ENCODE measurements around the gene TMEM150A.
"Not testable (repeated sequence)": the region's sequence is repeated elsewhere in the genome, so short reads cannot be mapped to it uniquely, and the experiment has no call there.

Gene TMEM150A

DNA sequence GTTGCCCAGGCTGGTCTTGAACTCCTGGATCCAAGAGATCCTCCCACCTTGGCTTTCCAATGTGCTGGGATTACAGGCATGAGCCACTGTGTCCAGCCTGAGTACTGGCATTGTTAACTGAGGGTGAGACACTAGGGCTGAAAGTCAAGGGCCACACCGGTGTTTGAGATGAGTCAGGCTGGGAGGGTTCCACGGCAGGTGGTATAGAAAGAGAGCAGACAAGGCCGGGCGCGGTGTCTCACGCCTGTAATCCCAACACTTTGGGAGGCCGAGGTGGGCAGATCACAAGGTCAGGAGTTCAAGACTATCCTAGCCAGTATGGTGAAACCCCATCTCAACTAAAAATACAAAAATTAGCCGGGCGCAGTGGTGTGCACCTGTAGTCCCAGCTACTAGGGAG, 10.2 kb downstream of the TMEM150A start:
- not testable (repeated sequence) for DNase-seq

GRCh38 chr2:85591563-85591962, 10.9 kb downstream of the TMEM150A start:
- DNase-seq, result no peak

DNA sequence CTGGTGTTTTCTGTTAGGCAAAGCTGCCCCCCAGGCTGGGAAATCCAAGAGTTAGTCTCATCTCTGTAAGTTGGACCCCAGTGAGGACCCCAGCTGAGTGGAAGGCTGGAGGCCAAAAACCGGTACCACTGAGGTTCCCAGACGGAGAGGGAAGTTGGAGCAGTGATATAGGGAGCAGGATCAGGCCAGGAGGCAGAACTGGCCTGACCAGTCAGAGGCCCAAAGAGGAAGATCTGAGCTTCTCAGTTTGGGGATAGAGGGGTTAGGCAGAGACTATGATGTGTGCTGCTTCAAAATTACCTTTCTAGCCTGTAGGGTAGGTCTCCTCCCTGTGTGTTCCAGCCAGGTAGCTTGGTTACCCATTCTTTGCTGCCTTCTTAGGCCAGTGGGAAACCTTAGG, 11.5 kb downstream of the TMEM150A start:
- no peak for DNase-seq

DNA sequence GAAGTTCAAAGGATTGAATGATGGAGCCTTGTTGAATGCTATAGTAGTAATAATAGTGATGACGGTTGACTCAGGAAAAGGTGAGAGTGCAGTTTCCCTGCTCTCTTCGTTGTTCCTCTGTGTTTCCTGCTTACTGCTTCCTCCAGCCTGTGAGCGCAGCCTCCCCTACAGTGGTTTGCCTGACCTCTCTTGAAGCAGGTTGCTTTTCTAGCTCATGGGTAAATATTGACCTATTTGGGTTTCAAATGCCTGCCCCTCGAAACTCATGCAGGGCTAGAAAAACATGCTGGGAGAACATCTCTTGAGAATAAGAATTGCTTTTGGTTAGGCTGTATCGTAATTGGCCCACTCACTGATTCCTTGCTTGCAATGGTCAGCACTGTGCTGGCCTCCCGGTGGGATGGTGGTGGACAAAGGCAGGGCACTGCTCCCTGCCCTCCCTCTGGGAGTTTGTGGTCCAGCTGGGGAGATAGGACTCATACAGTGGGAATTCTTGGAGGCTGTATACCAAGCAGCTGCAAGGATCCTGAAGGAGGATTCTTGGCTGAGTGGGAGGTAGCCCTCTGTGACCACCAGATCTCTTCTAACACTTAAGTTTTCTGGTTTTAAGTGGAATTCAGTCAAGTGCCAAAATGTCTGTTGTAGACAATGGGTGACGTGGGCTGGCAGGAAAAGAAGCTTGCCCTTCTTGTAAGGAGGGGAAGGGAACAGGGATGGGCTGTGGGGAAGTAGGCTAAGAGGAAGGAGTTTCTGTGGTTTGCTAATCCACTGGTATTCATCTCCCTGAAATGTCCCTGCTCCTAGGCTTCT, 12.3 kb downstream of the TMEM150A start:
- peak; percentile 56 for DNase-seq

GRCh38 chr2:85589181-85589580, 13.3 kb downstream of the TMEM150A start:
- DNase-seq, result no peak

DNA sequence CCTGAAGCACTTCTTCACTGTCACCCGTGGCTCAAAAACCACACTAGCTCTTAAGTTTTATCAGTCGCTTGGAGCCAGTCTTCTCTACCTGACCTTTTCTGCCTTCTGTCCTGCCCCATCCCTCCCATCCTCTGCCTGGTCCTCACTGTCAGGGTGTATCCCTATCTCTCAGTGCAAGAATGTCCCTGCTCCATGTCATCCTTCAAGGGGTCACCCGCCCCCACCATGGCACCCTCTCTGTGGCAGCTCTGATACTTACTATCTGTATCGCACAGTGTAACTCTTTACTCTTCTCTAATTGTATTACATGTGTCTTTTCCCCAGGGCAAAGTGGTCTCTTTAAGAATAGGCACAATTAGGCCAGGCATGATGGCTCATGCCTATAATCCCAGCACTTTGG, 13.9 kb downstream of the TMEM150A start:
- no peak for DNase-seq

- DNase-seq, result no peak
Observed at GRCh38 chr2:85588236-85588635, 14.3 kb downstream of the TMEM150A start.

DNA sequence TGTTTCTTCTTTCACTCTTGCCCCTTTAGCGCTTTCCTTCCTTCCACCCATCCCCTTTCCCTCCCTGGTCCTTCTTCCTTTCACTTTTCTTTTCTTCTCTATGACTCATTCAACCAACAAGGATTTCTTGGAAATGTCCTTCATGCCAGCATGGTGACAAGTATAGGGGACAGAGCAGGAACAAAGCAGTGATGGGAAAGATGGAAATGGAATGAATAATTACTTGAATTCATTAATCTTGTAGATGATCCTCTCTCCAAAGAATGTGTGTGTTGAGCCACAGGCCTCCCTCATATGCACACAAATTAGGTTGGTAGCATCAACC, 16.8 kb downstream of the TMEM150A start:
- no peak for DNase-seq

- DNase-seq, result no peak
Observed at GRCh38 chr2:85584857-85585780, 17.4 kb downstream of the TMEM150A start.

- no peak for DNase-seq
Observed at GRCh38 chr2:85584354-85584856, 18.1 kb downstream of the TMEM150A start, which contains the start of gene VAMP5. Gene VAMP5 (plus strand): TSS chr2:85584431. CDS start chr2:85584491, 60 bp downstream.

GRCh38 chr2:85583667-85584353, 18.7 kb downstream of the TMEM150A start:
- DNase-seq, result no peak

DNA sequence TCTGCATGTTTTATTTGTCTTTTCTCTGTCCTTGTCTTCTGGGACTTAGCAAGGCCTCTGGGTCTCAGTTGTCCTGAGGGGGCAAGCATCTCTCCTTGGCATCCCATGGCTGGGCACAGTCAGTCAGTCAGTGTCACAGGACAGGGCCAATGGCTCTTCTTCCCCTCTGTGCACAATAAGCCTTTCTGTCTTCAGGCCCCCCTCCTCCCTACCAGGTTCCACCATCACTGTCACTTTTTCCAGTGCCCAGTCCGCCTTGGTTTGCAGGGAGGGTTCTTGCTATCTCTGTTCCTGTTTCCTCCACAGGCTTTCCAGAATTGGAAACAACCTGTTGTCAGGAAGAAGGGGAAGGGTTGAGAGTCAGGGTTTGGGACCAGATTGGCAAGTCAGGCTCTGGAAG, 20.0 kb downstream of the TMEM150A start:
- DNase-seq, result no peak

DNA sequence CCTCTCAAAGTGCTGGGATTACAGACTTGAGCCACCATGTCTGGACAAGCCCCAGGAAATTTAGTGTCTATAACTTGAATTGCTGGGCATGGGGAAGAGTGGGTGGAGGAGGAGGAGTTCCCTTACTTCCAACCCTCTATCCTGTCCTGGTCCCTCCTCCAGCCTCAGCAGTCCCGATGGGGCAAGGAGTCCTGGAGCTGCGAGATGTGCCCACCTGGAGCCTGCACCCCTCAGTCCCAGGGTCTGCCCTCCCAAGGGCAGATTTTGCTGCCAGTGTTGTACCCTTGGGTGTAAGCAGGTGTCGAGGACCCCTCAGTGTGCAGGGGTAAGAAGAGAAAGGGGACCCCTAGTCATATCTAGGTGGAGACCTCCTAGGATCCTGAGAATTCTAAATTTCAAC, 22.3 kb downstream of the TMEM150A start:
- DNase-seq, result no peak

- no peak for DNase-seq
Observed at GRCh38 chr2:85579266-85579935, 23.1 kb downstream of the TMEM150A start.

DNA sequence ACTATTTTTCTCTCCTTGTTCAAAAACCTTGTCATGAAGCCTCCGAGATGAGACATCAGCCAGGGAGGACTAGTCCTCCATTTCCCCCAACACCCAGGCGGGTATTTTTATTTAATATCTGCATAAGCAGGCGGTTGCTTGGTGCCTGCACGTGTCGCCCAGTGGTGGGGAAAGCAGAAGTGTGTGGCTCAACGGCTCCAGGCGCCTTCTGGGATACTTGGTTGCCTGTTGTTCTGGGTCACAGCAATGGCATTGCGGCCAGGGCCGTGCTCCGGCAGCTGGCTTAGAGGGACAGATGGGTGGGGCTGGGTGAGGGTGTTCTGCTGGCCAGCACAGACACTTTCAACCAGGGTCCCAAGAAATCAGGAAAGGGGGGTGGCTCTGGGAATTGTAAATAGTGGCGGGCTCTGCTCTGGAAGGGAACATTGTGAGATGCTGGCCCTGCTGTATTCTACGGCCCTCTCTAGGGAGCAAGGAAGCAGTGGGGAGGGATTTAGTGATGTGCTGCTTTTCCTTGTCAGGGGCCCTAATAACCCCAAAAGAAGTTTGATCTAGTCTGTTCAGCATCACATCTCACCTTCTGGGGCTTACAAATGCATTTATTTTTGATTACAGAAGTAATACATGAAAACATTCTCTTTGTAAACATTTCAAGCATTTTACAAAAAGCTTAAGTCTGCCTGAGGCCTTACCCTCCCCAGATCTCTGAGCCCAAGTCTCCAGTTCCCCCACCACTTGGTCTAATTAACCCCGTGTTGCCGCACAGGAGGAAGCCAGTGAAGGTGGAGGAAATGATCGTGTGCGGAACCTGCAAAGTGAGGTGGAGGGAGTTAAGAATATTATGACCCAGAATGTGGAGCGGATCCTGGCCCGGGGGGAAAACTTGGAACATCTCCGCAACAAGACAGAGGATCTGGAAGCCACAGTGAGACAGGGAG, 24.0 kb downstream of the TMEM150A start:
- DNase-seq, result peak; percentile 64

GRCh38 chr2:85577386-85578242, 24.9 kb downstream of the TMEM150A start, which contains the start of gene VAMP8:
Gene VAMP8 (plus strand): TSS chr2:85577586. CDS start chr2:85577647, 61 bp downstream.
- DNase-seq, result peak; percentile 59

DNA sequence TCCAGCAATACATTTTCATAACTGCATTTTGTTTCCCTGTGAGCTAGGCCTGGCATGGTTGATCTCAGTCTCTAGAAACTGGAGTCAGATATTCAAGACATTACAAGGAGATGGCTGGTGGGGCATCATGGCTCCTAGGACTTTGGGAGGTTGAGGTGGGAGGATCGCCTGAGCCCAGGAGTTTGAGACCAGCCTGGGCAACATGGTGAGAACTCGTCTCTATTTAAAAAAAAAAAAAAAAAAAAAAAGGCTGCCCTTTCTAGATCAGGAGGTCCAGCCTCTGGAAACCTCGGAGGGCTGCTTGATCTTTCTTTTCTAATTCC, 25.5 kb downstream of the TMEM150A start:
- DNase-seq, result no peak

DNA sequence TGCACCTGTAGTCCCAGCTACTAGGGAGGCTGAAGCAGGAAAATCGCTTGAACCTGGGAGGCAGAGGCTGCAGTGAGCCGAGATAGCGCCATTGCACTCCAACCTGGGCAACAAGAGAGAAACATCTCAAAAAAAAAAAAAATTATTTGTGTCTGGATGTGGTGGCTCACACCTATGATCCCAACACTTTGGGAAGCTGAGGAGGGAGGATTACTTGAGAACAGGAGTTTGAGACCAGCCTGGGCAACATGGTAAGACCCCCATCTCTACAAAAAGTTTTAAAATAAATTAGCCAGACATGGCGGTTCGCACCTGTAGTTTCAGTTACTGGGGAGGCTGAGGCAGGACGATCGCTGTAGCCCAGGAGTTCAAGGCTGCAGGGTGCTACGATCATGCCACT, 26.8 kb downstream of the TMEM150A start:
- DNase-seq, result no peak

DNA sequence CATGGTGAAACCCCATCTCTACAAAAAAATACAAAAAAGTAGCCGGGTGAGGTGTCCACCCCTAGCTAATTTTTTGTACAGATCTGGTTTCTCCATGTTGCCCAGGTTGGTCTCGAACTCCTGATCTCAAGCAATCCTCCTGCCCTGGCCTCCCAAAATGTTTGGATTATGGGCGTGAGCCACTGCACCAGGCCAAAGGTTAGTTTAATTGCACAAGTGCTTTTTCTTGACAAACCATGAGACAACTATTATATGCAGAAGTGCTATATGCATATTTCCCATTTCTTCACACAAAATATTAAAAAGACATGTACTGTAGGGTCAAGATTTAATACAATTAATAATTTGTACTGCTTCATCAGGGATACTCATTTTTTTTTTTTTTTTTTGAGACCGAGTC, 36.2 kb downstream of the TMEM150A start:
- no peak for DNase-seq

DNA sequence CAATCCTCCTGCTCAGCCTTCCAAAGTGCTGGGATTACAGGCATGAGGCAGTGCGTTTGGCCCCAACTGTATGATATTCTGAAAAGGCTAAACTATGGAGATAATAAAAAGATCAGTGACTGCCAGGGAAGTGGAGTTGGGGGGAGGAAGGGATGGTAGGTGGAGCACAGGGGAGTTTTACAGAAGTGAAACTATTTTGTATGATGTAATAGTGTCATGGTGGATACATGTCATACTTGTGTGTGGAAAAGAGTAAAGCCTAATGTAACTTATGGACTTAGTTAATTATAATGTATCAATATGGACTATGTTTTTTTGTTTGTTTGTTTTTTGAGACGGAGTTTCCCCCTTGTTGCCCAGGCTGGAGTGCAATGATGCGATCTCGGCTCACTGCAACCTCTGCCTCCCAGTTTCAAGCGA, 38.3 kb downstream of the TMEM150A start:
- peak; percentile 24 for DNase-seq

Measured in GDM1 (cell line).